ENCODE data around the gene DIP2C.

- no peak for TF ChIP-seq CTCF (IDR thresholded peaks at IDR 0.05)
- no peak for TF ChIP-seq YY1 (IDR thresholded peaks at IDR 0.05; ENCODE audit: low read depth)
- TF ChIP-seq NFIC (IDR thresholded peaks at IDR 0.05; ENCODE audit: borderline replicate concordance): no peak
- TF ChIP-seq EP300 (IDR thresholded peaks at IDR 0.05; ENCODE audit: borderline replicate concordance in 1 of 2, low read depth in 1 of 2, low read length in 1 of 2): no peak
- no peak for TF ChIP-seq POLR2AphosphoS5 (IDR thresholded peaks at IDR 0.05; ENCODE audit: low read depth, low read length)
- no peak for TF ChIP-seq REST (IDR thresholded peaks at IDR 0.05; ENCODE audit: low read depth, low read length)
- TF ChIP-seq TAF1 (IDR thresholded peaks at IDR 0.05; ENCODE audit: borderline replicate concordance, low read depth, low read length): no peak
- no peak for TF ChIP-seq SMC3 (IDR thresholded peaks at IDR 0.05; ENCODE audit: low read depth, low read length)
- no peak for TF ChIP-seq RAD21 (IDR thresholded peaks at IDR 0.05; ENCODE audit: low read length)
- no peak for TF ChIP-seq ELF1 (IDR thresholded peaks at IDR 0.05)
- no peak for TF ChIP-seq GATA2 (CRISPR knock-in tag; IDR thresholded peaks at IDR 0.05)
- no peak for TF ChIP-seq RXRA (IDR thresholded peaks at IDR 0.05; ENCODE audit: borderline replicate concordance, low read depth)
- TF ChIP-seq RFX5 (IDR thresholded peaks at IDR 0.05; ENCODE audit: low read length): no peak
- no peak for TF ChIP-seq ZBTB33 (IDR thresholded peaks at IDR 0.05; ENCODE audit: borderline replicate concordance, low read depth)
Observed at GRCh38 chr10:374354-374753, 315.1 kb downstream of the DIP2C start.
